GM19372 (cell line): ENCODE measurements around the gene PIK3CD.
"Not testable (repeated sequence)": the region's sequence is repeated elsewhere in the genome, so short reads cannot be mapped to it uniquely, and the experiment has no call there.

Experiments
- ATAC-seq: cut with Tn5 transposase; IDR thresholded peaks from one replicate; pipeline ENCODE4 v1.9.1; 2021; ENCODE audit warnings: mild to moderate bottlenecking, low read depth, moderate library complexity; ENCODE audit not compliant: unreplicated experiment

PIK3CD gene

DNA sequence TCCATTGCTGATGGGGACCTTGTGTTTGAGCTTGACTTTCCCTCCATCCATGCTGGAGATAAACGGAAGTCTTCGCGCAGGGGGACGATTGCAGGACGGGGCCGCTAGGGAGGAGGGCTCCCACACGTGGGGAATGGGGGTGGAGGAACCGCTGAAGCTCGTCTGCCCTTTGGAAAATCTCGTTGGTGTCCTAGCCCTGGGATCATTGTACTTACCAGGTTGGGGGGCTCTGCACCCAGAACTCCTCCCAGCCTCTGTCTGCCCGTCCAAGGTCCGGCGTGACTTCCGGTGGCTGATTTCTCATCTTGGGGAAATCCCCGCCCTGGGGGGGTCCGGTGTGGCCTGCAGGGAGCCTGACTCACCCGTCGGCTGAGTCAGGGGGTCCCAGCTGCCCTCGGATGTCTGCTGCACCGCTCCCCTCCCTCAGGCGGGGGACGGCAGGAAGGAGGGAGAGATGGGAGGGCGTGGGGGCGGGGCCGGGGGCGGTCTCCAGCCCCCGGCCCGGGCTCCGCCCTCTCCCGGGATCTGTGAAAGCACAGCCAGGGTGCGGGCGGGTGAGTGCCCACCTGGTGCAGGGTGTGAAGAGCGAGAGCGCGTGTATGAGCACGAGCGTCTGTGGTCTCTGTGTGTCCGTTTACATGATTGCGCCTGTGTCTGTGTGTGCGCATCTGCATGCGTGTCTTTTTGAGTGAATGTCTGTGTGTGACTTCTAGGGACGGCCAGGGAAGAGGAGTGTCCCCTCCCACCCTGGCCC is 35.8 kb downstream of the PIK3CD start:
- ATAC-seq, result no peak

DNA sequence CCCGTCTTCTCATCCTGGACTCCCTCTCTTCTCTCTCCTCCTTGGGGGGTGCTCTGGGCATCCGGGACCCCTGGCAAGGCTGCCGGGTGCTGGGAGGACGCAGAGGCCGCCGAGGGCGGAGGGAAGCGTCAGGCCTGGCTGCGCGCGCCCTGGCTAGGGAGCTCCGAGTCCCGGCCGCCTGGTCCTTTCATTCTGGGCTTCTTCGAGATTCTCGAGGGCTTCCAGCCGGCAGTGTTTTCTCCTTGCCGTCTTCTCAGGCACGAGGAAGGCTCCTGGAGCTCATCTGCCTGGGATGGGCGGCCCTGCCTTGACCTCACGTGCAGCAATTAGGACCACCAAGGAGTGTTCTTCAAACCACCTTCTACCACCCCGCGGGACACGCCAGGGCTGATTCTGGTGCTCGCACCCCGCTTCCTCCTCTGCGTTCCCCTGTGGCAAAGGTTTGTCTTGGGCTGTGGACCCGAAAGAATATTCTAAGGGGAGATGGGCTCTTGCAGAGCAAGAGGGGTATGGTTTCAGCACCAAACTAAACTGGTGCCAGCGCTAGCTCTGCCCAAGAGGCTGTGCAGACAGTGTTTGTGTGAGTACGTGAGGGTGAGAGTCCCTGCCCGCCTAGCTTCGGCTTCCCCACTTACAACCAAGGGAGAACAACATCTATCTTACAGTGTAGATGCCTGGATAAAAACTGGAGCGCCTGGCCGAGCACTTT is 36.5 kb downstream of the PIK3CD start:
- ATAC-seq, result no peak

DNA sequence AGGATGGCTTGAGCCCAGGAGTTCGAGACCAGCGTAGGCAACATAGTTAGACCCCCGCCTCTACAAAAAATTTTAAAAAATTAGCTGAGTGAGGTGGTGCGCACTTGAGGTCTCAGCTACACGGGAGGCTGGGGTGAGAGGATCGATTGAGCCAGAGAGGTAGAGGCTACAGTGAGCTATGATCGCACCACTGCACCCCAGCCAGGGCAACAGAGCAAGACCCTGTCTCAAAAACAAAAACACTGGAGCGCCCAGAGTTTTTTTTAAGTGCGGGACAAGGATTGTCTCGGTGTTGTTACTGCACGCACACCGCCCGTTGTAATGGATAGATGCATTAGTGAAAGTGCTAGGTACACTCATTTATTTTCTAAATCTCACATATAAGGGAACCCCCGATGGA is 37.1 kb downstream of the PIK3CD start:
- no peak for ATAC-seq

DNA sequence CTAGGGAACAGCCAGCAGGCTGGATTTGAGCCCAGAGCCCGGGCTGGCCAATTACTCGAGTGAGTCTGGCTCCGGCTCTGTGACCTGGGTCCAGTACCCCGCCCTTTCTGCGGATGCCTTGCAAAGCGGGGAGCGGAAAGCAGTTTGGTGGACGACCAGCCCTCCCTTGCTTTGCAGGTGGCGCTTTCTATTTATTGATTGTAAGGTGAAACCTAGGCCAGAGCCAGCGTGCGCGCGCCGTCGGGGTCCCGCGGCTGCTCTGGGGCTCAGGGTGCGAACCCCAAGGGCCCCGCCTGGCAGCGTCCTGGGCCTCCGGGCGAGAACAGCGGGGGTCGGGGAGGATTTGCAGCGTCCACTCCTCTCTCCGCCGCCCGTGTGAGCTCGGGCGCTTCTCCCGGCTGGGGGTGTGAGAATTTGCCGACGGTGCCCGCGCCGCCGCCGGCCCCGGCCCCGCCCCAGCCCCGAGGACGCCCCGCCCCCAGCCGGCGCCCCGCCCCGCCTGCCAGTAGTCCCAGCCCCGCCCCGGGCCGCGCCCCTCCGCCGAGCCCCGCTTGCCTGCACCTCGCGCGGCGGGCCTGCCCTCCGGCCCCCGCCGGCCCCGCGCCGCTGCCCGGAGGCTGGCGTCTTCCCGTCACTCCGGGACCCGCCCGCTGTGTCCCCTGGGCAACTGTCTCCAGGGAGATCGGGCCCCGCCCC is 37.6 kb downstream of the PIK3CD start:
- ATAC-seq, result peak; percentile 53

DNA sequence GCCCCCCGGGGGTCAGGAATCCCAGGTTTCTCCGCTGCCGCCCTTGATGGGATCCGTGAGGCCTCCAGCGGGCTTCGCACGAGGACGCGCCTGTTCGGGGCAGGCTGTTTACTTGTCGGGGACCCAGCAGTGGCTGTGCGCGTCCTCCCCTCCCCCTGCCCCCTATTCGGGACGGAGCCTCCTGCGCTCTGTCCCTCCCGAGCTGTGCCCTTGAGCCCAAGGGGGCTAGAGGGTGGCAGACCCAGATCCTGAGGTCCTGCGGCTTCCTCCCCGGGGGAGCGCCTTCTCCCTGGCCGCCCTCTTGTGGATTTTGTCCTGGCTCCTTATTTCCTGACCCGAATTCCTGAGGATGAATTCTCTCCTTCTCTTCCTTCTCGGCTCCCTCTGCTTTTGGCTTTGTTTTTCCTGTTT is 38.4 kb downstream of the PIK3CD start:
- ATAC-seq, result no peak

DNA sequence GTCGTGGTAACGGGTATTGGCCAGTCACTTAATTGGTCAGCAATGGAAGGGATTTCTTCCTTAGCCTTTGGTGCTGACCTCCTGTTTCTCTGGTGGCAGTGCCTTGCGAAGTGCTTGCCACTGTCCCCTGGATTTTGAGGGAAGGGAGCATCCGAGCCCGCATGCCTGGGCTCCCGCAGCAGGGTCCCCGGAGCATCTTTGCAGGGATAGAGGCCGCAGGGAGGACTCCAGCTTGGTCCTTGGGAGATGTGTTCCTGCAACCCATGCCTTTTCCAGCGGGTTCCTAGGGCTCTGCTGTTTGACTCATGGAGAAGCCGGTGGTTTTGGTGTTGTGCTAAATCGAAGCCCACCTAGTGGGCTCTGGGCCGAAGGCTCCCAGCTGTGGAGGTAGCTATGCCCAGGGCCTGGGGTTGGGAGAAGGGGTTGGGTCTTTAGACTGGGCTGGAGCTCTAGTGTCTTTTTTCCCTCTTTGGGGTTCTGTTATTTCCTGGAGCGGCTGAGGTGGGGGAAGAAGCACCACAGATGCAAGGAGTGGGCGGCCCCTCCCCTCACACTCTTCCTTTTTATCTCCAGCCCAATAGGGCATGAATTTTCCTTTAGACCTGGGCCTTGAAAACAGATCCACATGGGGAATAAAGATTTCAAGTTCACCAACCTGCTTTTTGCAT is 39.0 kb downstream of the PIK3CD start:
- no peak for ATAC-seq

DNA sequence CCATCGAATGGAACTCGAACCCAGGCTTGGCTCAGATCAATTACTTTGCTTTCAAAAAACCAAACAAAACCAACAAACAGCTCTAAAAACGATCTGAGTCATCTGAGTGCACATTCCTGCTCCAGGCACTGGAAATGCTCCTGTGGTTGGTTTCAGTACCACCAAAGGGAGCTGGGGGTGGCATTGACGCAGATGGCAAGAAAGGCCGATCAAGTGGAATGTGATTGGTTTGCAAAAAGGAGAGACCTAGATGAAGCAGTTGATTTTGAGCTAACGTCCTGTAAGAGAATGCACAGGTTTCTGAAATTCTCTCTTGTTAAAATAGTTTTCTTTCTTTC is 39.5 kb downstream of the PIK3CD start:
- no peak for ATAC-seq

DNA sequence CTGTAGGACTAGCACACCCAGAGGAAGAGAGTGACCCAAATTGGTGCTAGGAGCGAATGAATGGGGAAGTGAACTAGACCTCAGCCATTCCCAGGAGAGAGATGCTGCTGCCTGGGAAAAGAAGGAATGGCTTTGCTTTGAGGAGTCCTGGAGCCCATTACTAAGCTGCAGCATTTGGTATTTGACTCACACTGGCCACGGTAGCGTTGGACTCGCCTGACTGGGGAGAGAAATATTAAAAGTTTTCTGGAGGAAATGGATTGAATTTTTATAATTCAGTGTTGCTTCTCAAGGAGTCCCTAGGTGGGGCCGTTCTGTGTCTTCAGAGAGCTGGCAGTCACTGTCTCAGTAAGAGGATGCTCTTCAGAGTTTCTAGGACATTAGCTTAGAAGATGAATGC is 40.2 kb downstream of the PIK3CD start:
- no peak for ATAC-seq

DNA sequence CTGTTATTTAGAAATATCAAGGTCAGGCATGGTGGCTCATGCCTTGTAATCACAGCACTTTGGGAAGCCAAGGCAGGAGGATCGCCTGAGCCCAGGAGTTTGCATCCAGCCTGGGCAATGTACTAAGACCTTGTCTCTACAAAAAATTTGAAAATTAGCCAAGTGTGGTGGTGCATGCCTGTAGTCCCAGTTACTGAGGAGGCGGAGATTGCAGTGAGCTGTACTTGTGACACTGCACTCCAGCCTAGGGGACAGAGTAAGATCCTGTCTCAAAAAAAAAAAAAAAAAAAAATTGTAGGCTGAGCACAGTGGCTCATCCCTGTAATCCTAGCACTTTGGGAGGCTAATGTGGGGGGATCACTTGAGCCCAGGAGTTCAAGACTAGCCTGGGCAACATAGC is 45.3 kb downstream of the PIK3CD start:
- no peak for ATAC-seq

DNA sequence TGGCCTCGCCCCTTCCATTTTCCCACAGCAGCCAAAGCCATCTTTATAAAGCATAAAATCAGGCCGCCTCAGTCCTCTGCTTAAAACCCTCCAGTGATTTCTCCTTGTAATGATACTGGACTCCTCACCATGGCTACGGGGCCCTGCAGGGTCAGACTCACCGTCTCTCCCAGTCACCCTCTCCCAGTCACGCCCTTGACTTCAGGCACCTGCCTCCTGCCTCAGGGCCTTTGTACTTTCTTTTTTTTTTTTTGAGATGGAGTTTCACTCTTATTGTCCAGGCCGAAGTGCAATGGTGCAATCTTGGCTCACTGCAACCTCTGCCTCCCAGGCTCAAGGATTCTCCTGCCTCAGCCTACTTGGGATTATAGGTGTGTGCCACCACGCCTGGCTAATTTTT is 47.8 kb downstream of the PIK3CD start:
- no peak for ATAC-seq

DNA sequence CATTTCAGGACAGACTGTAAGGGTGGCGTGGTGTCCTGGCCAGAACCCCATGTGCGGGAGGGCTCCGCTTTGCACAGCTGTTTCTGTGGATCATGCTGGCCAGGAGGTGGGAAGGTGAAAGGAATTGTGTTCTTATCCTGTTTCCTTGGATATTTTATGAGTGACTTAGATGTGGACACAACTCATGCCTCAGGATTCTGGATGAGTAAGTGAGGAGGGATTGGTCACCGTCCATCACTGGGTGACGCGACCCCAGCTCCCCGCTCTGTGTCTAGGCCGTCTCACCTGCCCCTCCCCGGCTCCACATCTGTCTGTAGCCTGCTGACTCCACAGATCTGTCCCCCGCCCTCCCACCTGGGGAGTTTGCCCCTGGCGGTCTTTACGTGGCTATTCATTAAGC is 48.8 kb downstream of the PIK3CD start:
- ATAC-seq, result no peak

DNA sequence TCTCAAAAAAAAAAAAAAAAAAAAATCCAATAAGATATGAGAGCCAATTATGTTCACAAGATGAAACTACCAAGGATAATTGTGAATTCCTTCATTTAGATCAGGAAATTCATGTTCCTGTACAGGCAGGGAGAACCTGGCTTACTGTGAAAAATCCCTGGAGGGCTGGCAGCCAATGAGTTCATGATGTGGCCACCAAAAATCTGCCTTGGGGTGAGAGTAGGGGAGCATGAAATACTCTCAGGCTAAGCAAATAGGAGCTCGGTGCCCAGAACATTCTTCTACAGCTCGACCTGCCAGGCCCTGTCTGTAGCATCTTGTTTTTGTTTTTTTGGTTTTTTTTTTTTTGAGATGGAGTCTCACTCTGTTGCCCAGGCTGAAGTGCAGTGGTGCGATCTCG is 50.1 kb downstream of the PIK3CD start:
- no peak for ATAC-seq

DNA sequence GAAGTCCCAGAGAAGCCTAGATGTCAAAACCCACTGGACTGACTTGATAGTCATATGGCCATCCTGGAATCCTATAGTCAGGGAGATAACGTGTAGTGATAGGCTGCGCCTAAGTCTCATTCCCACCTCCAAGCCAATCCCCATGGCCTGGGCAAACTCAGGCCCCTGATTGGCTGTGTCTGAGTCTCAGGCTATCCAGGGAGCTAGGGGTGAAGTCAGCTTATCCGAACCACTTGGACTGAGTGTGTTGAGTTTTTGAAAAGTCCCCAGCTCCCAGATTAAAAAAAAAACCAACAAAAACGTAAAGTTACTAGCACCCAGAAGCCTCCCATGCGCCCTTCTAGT is 51.6 kb downstream of the PIK3CD start:
- no peak for ATAC-seq

DNA sequence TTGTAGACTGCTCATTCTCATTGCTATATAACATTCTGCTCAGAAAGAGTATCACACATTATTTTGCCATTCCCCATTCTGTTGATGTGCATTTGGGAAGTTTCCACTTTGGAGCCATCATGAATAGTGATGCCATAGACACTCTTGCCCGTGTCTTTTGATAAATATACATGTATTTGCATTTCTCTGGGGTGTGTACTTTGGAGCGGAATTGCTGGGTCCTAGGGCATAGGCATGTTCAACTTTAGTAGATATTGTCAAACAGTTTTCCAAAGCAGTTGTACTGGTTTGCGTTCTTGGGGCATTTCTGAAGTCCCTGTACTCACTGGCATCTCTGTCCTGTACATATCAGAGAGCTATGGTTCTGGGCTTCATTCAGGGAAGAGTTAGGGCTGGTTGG is 52.1 kb downstream of the PIK3CD start:
- no peak for ATAC-seq

DNA sequence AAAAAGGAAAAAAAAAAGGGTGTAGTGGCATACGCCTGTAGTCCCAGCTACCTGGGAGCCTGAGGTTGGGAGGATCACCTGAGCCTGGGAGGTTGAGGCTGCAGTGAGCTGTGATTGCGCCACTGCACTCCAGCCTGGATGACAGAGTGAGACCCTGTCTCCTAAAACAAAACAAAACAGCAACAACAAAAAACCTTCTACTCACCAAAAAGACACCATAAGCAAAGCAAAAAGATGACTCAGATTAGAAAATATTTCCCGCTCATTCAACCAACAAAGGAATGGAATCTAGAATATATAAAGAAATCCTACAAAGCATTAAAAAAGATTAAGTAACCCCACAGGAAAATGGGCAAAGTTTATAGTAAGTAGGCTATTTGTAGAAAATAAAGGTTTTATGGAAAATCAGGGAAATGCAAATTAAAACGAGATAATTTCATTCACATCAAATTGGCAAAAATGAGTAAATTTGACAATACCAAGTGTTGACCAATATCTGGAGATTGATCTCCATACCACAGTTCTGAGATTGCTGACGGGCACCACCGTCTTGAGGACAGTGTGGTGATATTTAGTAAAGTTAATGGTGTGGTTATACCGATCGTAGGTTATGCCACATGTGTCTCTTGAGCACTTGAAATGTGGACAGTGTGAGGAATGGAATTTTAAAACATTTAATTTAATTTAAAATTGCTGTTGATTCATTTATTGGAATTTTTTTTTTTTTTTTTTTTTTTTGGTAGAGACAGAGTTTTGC is 54.0 kb downstream of the PIK3CD start:
- no peak for ATAC-seq

DNA sequence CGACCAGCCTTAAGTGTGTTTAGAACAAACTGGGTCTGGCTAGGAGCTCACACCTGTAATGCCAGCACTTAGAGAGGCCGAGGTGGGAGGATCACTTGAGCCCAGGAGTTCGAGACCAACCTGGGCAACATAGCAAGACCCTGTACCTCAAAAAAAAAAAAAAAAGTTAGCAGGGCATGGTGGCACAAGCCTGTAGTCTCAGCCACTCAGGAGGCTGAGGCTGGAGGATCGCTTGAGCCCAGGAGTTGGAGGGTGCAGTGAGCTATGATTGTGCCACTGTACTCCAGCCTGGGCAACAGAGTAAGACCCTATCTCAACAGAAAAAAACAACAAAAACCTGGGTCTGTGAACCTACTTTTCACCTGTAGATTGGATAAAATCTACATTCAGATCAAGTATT is 54.6 kb downstream of the PIK3CD start:
- ATAC-seq, result no peak

DNA sequence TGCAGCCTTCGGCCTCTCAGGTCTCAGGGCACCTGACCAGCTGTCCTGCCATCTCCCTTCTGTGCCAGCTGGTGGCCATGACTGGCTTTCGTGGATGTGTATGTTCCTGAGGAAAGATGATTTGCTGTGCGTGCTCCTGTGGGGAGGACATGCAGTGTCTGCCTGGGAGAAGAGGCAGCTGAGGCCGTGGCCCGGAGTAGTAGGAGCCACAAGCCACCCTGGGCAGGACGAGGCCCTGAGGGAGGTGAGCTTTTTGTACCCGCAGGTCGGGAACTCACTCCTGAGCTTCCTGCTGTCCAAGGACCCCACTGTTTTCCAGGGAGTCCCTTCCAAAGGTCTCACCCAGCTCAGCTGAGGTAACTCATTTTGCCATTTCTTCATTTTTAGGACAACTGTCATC is 58.5 kb downstream of the PIK3CD start:
- no peak for ATAC-seq

DNA sequence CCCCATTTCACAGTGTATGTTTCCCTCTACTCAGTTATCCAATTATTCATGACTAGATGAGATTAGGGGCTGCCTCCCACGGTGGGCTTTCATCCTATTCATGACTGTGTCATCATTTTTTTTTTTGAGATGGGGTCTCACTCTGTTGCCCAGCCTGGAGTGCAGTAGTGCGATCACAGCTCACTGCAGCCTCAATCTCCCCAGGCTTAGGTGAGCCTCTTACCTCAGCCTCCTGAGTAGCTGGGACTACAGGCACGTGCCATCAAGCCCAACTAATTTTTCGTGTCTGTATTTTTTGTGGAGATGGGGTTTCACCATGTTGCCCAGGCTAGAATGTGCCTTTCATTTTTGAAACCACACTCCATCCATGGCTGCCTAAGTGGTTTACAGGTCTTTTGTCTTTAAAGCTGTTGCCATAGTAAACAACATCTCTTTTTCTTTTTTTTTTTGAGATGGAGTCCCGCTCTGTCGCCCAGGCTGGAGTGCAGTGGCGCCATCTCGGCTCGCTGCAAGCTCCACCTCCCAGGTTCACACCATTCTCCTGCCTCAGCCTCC is 60.0 kb downstream of the PIK3CD start:
- ATAC-seq, result no peak

DNA sequence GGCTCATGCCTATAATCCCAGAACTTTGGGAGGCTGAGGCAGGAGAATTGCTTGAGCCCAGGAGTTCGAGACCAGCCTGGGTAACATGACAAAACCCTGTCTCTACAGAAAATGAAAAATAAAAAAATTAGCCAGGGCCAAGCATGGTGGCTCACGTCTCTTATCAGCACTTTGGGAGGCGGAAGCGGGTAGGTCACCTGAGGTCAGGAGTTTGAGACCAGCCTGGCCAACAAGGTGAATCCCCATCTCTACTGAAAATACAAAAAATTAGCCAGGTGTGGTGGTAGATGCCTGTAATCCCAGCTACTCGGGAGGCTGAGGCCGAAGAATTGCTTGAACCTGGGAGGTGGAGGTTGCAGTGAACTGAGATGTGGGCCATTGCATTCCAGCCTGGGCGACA is 61.2 kb downstream of the PIK3CD start:
- ATAC-seq, result not testable (repeated sequence)

DNA sequence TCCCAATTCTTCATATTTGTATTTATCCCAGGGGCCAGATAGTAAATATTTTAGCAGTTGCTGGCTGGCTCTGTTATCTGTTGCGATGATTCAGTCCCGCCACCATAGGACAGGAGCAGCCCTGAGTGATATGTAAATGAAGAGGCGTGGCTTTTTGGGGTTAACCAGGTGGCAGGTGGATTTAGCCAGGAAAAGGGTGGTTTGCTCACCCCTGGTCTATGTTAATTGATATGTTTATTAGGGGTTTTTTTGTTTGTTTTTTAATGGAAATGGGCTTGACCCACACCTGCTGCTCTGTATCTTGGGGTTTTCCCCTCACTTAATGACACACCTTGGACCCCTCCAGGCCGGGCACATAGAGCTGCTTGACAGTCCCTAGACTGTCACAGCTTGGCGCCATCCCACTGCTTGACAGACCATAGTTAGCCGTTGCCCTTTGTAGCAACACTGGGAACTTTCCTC is 62.8 kb downstream of the PIK3CD start:
- no peak for ATAC-seq
